Amniotic epithelial cell (primary cell): Measurements from ENCODE around the gene SLC22A17.

Source experiments
- DNase-seq: peaks from one replicate; pipeline ENCODE4 v3.0.0-alpha.2; 2010; ENCODE audit warnings: low read depth

The SLC22A17 gene

DNA sequence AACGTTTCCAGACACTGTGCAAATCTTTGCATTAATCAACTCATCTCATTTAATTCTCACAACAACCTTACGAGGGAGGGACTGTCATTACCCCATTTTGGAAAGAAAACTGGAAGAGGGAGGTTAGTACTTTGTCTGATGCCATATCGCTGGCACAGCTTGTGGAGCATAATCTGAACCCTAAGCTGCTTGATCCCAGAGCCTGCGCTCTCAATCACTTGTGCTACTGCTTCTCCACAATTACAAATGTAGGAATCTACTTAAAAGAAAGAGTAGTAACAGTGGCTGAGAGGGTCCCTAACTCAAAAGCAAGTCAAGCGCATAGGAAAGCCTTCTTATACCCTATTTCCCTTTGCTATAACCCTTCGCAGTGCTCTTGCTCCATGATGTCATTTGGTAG is 9.1 kb upstream of the SLC22A17 start:
- no peak for DNase-seq

DNA sequence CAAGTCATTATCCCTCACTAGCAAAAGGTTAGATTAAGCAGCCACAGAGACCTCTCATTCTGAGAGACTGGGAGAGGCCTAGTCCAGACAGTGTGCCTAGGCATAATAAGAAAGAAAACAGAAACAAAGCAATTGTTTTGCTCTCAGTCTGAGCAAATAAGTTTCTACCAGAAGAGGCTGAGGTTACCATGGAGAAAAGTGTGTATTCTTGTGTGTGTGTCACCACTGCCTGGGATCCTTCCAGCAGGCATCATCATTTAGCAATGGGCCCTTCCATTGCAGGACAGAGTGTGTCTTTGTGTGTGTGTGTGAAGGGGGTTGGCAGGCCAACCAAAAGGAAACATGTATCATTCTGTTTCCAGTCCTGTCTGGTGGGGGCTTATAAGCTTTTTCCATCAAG is 8.6 kb upstream of the SLC22A17 start:
- peak; percentile 15 for DNase-seq

DNA sequence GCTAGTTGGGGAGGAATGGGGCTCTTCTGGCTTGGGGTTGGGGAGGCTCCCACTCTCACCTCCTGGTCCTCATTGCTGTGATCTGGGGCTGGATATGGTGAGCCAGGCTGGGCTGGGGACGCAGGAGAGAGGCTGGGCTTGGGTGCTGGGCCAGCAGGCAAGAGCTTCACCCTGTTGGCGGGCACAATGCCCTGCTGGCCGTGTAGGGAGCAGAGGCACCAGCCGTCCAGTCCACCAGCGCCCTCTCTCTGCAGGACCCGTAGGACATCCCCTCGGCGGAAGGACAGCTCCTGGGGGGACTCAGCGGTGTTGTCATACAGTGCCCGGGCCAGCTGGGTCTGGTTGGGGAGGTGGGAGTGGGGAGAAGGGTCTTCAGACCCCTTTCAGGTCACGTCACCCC is 7.8 kb upstream of the SLC22A17 start:
- no peak for DNase-seq

DNA sequence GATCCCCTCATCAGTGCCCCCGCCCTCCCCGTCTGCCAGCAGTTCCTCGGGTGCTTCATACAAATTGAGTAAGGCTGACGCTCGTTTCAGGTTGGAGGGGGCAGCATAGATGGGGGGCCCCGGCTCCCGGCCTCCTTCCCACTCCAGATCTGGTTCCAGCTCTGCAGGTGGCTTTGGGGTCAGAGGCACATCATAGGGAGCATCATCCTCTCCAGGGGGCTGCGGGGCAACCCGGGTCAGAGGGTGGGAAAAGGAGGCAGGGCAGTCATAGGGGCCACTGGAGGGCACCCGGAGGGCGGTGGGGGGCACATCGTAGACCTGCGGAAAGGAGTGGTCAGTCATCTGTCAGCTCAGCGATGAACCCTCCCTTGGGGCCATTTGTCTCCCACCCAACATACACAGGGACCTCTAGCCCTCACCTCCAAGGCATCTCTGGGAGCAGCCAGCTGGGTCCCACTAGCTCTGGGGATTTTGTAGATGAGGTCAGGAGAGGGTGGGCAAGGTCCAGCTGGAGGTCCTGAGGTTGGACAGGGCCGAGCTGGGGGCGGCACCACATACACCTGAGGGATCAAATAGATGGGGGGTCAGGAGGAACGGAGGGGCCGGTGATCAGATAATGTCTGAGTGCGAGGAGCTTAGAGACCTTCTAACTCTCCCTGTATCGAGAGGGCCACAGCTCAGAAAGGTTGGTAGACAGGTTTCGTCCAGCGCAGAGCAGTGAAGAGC is 7.2 kb upstream of the SLC22A17 start:
- no peak for DNase-seq

DNA sequence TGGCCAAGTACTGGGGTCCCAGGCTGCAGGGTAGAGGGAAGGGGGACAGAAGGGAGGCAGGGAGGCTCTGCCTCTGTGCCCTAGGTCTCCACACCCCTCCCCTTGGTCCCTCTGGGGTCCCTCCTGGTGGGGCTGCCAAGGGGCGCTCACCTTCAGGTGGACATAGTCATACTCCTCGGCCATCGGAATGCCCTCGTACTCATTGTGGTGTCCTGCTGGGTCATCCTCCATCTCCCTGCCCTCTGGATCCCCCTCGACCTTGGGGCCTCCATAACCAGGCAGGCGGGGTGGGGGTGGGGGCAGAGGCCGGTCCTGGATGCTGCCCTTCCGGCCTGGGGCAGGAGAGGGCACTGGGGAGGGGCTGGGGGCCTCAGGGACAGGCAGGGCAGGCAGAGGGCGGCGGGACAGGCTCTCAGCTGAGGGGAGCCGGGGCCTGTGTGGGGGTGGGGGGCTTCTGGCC is 6.5 kb upstream of the SLC22A17 start:
- DNase-seq = no peak

DNA sequence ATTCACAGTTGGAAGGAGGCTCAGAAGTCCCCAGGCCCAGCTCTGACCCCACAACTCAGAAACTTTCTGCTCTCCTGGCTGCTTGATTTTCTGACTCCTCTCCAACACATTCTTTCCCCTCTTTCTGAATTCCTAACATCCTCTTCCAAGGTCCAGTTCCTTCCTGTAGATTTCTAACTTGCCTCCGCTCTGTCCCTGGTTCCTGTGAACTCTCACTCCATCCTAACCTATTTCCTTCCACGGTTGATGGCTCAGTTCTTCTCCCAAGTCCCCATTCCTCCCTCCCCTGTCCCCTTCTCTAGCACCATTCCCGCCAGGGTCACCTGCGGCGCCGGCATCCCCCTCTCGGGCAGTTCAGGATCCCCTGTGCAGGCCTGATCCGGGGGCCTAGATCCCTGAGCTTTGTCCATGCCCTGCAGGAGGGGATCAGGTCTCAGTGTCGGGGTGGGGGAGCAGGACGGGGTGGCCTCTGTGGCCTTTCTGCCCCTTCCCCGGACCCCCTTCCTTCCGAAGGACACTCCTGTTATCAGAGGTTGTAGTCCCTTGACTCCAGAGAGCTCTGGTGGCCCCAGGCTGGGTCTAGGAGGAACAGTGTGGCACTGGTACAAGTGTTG is 6.0 kb upstream of the SLC22A17 start:
- no peak for DNase-seq

DNA sequence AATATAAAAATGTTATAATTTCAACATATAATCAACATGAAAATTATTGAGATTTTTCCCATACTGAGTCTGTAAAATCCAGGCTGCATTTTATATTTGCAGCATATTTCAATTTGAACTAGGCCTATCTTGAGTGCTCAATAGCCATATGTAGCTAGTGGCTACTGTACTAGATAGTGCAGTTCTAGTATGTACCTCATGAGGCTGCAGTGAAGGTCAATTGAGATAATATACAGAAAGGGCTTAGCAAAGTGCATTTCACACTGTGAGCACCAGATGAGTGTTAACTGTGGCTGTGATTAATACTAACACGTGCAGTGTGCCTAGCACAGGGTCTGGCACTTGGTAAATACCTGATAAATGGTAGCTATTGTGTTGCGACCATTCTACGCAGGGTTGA is 5.4 kb upstream of the SLC22A17 start:
- no peak for DNase-seq

DNA sequence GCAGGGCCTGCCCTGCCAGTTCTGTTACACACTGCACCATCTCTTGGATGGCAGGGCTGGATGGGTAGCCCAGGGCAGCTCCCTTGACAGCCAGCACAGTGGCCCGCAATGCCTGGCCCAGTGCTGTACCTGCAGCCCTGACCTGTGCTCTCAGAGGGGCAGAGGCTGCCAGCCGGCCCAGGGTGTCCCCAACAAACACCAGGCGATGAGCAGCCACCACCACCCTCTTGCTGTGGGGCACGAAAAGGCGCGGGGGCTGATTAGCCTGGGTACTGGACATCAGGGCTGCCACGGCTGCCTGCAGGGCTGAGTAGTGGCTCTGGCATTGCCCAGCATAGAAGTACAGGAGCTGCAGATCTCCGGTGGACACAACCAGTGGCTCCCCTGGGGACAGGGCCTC is 4.6 kb upstream of the SLC22A17 start:
- DNase-seq = no peak

DNA sequence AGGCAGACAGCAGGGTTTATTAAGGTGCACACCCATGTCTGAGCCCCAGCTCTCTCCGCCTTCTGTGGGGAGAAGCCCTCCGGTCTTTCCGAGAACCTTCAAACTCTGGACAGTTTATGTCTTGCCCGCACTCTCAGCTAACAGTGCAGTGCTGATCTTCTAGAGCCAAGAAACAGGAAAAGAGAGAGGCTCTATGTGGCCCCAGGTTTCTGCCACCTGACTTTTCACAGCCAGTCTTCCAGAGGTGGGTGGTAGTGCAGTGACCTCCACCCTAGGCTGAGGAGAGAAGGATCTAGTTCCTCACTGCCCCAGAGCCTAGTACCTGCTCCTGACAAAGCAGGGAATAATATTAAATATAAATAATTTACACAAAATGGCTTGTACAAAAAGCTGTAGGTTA is 4.0 kb upstream of the SLC22A17 start:
- DNase-seq = no peak

DNA sequence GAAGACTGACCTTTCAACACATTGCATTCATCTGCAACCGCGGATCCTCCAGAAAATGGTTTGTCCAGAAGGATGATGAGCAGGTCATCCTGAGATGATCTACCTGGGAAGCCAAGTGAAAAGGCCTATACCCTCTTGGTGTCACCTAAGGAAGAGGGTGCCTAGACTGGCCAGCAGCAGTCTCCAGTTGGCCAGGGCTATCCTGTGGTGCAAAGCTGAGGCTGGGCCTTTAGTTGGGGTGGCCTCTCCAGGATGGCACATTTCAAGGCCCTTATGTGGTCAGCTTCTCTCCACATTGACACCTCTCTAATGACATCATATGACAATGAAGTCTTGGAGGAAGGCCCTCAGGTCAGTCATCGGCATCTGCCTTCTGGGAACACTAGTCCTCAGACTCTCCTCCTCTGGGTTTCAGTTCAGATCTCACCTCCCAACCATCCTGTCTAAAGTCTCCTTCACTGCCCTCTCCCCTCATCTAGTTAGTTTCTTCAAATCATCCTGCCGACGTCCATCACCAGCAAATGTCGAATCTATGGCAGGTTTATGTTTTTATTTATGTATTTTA is 3.3 kb upstream of the SLC22A17 start:
- no peak for DNase-seq

DNA sequence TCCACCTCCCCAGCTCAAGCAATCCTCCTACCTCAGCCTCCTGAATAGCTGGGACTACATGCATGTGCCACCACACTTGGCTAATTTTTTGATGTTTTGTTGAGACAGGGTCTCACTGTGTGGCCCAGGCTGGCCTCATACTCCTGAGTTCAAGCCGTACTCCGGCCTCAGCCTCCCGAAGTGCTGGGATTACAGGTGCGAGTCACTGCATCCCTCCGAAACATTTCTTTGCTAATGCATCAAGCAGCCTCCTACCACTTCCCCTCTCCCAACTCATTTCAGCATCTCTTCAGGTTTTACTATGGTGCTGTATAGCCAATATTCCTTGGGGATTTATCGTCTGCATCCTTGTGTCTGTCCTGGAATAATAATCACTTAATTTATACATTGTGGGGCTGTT is 2.3 kb upstream of the SLC22A17 start:
- no peak for DNase-seq

DNA sequence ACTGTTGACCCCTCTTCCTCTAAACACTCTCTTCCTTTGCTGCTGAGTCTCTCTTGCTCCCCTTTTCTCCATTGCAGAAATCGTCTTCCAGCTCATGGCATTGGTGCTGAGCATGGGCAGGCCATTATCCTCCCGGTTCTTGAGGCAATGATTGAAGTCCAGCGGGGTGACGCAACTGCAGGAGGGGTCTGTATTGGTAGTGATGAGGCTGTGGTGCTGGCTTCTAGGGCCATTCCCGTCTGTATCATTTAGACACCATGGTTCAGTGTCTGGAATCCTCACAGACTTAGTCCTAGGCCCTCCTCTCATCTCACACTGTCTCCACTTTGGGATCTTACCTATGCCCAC is 720 bp upstream of the SLC22A17 start:
- no peak for DNase-seq

DNA sequence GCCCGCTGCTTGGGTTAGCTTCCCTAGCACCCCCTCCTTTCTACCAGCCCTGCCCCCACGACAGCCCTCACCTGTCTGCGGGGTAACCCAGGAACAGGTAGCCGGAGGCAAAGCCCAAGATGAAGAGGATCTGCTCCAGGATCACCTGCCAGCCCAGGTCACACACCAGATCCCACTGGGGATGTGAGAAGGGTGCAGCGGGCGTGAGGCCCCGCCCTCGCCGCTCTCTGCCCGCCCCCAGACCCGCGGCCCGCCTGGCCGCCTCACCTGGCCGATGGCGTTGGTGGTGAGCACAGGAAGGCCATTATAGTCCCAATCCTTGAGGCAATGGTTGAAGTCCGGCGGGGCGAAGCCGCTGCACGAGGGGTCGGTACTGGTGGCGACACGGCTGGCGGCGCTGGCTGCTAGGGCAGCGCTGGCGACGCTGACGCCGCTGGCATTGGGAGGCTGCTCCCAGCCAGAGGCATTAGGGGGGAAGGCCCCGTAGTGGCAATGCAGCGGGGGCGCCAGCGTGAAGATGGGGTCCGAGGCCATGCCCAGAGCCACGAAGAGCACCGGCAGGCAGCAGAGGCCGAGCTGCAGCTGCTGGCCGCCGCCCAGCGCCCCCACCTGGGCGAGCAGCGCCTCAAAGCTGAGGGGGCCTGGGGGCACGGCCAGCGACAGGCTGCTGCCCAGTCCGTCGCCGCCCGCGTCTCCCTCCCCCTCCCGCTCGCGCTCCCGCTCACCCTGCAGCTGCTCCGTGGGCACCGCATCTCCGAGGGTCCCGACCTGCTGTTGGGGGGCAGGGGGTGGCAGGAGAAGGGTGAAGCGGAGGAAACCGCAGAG is 794 bp downstream of the SLC22A17 start:
- no peak for DNase-seq

DNA sequence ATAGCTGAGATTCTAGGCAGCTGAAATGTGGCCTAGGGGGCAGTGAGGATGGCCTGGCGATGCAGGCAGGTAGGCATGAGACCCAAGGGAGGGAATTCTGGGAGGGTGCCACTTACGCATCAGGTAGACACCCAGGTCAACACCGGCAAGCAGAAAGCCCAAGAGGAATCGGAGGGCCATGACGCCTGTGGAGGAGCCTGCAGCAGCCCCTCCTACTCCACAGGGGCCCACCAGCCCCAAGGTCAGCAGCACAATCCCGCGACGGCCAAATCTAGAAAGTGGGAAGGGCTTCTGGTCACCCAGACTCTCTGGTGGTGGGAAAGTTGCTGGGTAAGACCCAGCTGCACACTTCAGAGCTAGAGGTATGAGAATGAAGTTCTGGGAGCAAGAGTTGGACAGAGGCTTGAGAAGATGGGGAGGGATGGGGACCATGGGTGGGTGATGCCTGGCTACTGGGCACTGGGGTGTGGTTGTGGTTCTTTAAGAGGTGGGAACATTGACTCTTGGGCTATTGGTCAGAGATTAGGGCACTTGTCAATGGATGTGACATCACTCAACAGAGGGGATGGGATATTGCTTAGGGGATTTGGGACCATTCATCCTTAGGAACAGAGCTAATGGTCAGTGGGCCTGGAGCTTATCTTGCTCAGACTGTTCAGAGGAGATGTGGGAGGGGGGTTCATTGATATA is 3.4 kb downstream of the SLC22A17 start:
- DNase-seq = no peak

DNA sequence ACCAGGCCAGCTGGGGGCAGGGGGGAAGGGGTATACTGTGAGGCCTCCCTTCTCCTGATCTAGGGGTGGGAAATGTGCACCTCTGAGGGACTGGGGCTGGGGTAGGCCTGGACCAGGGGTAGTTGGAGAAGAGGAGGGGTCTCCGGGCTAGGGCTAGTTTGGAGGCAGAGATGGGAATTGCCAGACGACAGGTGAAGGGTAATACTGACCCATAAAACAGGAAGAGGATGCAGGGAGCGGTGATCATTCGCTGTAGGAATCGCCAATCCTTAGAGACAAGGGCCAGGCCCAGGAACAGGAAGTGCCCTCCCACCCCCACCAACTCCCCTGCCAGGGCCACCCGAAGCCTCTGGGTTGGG is 4.4 kb downstream of the SLC22A17 start:
- no peak for DNase-seq

DNA sequence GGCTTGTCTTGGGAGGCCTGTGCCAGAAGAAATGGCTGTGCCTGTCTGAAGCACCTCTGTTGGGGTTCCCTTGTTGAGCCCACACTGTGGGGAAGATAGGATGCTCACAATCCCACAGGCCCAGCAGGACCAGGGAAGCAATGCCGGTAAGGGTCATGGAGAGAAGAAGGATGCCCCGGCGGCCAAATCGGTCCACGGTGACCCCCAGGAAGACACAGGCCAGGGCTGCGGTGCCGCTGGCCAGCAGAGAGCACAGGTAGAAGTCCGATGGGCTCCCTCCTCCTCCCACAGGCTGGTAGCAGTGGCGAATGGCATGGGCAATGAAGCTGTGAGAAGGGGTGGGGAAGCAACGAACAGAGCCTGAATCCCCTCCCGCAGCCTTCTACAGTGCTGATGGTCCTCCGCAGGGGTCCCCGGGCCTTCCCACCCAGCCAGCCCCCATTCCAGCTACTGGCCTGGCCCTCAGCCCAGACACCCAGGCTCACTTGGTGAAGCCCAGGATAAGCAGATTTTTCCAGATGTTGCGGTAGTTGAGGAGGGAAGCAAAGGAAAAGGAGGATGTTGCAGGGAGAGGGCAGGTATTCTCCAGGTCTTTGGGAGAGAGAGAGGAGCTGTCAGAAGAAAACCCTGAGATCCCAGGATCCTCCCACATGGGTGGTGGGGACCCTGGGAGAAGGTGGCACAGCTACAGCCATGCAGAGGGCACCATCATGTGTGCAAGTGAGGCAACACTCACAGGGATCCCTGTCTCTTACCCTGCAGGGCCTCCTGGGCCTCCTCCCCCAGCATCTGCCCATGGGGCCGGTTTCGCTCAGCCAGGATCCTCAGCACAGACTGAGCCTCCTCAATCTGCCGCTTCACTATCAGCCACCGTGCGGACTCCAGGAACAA is 5.0 kb downstream of the SLC22A17 start:
- DNase-seq = no peak

DNA sequence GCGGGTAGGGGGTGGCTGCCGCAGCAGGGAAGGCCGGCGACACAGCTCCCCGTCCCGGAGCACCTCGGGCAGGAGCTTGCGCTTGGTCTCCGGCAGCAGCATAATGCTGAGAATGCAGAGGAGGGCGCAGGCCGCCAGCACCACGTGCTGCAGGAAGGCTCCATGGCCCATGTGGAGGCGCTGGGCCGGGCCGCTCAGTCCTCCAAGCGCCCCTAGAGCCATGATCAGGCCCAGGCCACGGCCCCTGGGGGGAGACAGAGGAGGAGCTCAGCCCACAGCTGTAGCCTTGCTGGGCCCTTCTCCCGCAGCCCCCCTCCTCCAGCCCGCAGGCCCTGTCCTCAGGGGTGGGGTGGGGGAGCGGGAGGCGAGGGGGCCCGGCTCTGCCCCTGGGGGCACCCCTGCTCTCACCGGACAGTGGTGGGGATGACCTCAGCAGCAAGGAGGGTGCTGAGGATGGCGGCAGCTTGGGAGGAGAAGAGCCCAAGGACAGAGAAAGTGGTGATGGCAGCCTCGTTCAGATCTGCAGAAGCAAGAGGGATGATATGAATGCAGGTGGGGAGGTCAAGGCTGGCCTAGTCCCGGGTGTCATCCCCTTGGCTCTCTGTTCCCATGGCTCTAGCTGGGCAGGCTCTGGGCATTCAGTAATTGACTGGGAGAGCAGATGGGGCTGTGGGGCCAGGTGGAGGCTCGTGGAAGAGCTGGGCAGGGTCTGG is 5.8 kb downstream of the SLC22A17 start:
- DNase-seq = no peak

DNA sequence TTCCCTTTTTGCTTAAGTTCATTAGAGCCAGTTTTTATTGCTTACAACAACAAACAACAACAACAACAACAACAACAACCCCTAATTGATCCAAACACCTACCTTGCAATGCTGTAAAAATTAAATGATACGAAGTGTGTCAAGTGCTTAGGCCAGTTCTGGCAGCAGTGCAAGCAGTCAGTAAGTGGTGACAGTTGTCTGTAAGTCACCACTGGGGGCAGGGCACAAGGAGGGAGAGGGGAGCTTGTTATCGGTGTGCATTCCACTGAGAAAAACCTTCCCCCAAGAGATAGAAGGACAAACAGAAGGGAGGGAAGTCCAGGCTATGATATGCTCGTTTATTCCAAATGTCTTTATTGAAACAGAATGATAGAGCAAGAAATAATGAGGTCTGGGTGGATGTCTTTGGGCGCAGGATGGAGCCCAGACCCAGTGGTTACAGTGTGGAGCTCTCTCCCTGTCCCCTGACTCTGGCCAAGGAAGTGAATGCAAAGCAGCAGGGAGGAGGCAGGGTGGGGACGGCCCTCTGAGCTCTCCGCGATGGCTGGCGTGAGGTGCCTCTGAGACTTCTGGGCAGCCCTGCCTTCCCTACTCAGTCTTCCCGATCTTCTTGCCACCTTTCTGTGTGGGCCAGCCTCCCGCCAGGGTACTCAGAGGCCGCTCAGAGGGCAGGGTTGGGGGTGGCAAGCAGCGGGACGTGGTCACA is 6.5 kb downstream of the SLC22A17 start:
- no peak for DNase-seq

DNA sequence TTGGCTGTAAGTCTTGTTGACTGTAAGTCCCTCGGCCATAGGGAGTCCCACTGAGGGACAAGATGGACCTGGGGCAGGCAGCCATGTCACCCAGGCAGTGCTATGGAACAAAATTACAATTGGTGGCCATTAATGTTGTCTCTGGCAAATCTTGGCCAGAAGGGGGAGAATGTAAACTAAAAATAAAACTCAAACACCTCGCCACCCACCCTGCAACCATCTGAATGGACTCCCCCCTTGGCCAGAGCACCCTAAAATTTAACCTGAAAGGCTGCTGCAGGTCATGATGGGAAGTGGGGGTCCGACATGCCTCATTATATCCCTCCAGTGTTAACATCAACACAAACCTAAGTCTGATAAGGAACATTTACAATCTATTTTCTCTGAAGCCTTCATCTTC is 8.2 kb downstream of the SLC22A17 start:
- no peak for DNase-seq
